GM12878 (cell line): Measurements from ENCODE around the gene BCAT1. TPM values are rescaled to one million over a fixed set of nuclear protein-coding genes. Genes with fewer than 3 reads are reported as not detected.
A peak's percentile ranks its signal among the peaks of the same experiment; 100 is the strongest.

Experiments used
- EGR1 ChIP-seq, 2 experiments: IDR thresholded peaks; 1 replicate in 1 of 2; 2 replicates in 1 of 2; pipeline ENCODE4 v1.6.1; 2011 to 2012; ENCODE audit warnings: low read depth in 2 of 2, low read length in 2 of 2, borderline replicate concordance in 1 of 2, mild to moderate bottlenecking in 1 of 2, moderate library complexity in 1 of 2
- MEF2B ChIP-seq: fragments of 450-650 bp; IDR thresholded peaks from 2 replicates; pipeline ENCODE4 v1.6.1; 2018; ENCODE audit warnings: mild to moderate bottlenecking, moderate library complexity; ENCODE audit not compliant: partially characterized antibody, poor library complexity, severe bottlenecking
- PAX5 ChIP-seq: IDR thresholded peaks from 2 replicates; pipeline ENCODE4 v1.6.1; 2011; ENCODE audit warnings: low read depth, low read length, borderline replicate concordance
- SMC3 ChIP-seq: IDR thresholded peaks from 2 replicates; pipeline ENCODE4 v1.6.1; 2011; ENCODE audit warnings: low read length, improper control_type of control experiment, borderline replicate concordance
- ZNF207 ChIP-seq: fragments of 450-650 bp; IDR thresholded peaks from 2 replicates; pipeline ENCODE4 v1.6.1; 2014; ENCODE audit warnings: antibody characterized with exemption, mild to moderate bottlenecking, borderline replicate concordance
- polyA plus RNA-seq, 11 experiments: library from polyadenylated mRNA; depleted of rRNA in 4 of 11; unstranded in 6 of 11; stranded (reverse) in 5 of 11; fragments of >200 nt; fragmentation: Nextera tagmentation in 4 of 11; fragmentation: Illumina TruSeq in 1 of 11; extraction: Ambion mirVana in 4 of 11; extraction: Trizol in 1 of 11; gene quantifications; 1 replicate in 1 of 11; 2 replicates in 10 of 11; pipeline versions ENCODE4 v1.2.1 to v1.2.3, GENCODE V29; 2011 to 2016; ENCODE audit warnings: inconsistent platforms in 2 of 11, missing spikeins in 2 of 11, low read depth in 1 of 11
- total RNA-seq, 4 experiments: library from RNA; depleted of rRNA in 3 of 4; stranded (reverse); fragments of >200 nt in 3 of 4; fragmentation: Illumina TruSeq in 1 of 4; extraction: Trizol in 1 of 4; gene quantifications; 2 replicates each; pipeline versions ENCODE4 v1.2.1 to v1.2.3, GENCODE V29; 2013 to 2021
- TF ChIP-seq, protein P1 (sequence below): fragments of 450-650 bp; IDR thresholded peaks from 2 replicates; pipeline ENCODE4 v1.6.1; 2017; ENCODE audit warnings: mild to moderate bottlenecking, low read depth, inconsistent platforms; ENCODE audit not compliant: poor library complexity, severe bottlenecking
- TF ChIP-seq, protein P2 (sequence below): fragments of 150-350 bp; IDR thresholded peaks from 2 replicates; pipeline ENCODE4 v1.6.1; 2016; ENCODE audit warnings: low read depth, low read length

BCAT1 gene
- total and polyA plus RNA-seq, 10 of the 15 experiments (the other 5 are each of a cell fraction or from before 2014, with no cell fraction given): 26.2 to 187 (median 81.9) TPM

DNA sequence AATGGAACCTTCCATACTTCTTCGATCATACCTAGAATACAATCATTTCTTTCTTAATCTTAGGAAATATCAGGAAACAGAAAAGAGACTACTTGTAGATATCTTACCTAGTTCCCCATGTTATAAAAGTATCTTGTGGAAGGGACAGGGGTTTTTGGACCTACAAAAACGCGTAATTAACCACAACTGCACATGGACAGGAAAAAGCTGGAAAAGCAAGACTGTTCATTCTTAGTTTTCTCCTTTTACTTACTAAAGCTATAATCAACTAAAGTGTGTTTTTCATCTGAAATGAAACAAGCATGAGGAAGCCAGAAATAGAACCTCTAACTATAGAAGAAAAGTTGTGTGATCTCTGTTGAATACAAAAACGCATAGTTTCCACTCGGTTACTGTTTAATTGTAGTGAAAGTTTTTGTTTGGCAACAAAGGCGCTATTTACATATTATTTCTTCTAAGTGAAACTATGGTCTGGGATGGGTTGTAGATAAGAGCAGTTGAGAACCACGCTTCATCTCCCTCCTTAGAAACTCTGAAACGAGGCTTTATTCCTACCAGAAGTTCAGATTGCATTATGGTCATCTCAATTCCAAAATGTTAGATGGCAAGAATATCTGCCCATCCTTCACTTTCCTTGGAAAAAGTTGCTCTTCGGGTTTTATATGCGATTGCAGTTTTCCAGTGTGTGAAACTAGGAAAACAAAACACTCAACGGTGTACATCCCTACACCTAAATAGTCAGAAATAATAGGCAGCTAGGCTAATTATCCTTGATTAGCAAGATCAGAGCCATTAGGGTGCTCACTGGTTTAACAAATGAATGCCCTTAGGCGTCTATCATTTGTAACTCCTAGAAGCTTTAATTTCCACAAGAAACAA lies 1.1 kb downstream of the BCAT1 start (continued):
- TF ChIP-seq, protein P1, sequence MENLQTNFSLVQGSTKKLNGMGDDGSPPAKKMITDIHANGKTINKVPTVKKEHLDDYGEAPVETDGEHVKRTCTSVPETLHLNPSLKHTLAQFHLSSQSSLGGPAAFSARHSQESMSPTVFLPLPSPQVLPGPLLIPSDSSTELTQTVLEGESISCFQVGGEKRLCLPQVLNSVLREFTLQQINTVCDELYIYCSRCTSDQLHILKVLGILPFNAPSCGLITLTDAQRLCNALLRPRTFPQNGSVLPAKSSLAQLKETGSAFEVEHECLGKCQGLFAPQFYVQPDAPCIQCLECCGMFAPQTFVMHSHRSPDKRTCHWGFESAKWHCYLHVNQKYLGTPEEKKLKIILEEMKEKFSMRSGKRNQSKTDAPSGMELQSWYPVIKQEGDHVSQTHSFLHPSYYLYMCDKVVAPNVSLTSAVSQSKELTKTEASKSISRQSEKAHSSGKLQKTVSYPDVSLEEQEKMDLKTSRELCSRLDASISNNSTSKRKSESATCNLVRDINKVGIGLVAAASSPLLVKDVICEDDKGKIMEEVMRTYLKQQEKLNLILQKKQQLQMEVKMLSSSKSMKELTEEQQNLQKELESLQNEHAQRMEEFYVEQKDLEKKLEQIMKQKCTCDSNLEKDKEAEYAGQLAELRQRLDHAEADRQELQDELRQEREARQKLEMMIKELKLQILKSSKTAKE: peak; percentile 28
- TF ChIP-seq EGR1 (IDR thresholded peaks at IDR 0.05; ENCODE audit: borderline replicate concordance in 1 of 2, low read depth in 2 of 2, low read length in 2 of 2) (no peak), SMC3 (no peak), PAX5 (no peak), ZNF207 (no peak), MEF2B (peak; percentile 41)
- TF ChIP-seq, protein P2, sequence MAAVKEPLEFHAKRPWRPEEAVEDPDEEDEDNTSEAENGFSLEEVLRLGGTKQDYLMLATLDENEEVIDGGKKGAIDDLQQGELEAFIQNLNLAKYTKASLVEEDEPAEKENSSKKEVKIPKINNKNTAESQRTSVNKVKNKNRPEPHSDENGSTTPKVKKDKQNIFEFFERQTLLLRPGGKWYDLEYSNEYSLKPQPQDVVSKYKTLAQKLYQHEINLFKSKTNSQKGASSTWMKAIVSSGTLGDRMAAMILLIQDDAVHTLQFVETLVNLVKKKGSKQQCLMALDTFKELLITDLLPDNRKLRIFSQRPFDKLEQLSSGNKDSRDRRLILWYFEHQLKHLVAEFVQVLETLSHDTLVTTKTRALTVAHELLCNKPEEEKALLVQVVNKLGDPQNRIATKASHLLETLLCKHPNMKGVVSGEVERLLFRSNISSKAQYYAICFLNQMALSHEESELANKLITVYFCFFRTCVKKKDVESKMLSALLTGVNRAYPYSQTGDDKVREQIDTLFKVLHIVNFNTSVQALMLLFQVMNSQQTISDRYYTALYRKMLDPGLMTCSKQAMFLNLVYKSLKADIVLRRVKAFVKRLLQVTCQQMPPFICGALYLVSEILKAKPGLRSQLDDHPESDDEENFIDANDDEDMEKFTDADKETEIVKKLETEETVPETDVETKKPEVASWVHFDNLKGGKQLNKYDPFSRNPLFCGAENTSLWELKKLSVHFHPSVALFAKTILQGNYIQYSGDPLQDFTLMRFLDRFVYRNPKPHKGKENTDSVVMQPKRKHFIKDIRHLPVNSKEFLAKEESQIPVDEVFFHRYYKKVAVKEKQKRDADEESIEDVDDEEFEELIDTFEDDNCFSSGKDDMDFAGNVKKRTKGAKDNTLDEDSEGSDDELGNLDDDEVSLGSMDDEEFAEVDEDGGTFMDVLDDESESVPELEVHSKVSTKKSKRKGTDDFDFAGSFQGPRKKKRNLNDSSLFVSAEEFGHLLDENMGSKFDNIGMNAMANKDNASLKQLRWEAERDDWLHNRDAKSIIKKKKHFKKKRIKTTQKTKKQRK: no peak
- TF ChIP-seq, all 136 proteins: peak for 11
